H9 (cell line): ENCODE results near the gene TCF15. TPM values are rescaled to one million over a fixed set of nuclear protein-coding genes. Genes with fewer than 3 reads are reported as not detected.

ENCODE experiments used
- DNase-seq: peaks from one replicate; pipeline ENCODE4 v3.0.0-alpha.2; 2017
- H2AFZ ChIP-seq: one replicate; pipeline ENCODE4 v1.6.1; 2013; ENCODE audit warnings: mild to moderate bottlenecking, low read length, control low read depth, moderate library complexity
- H2AK5ac ChIP-seq: 2 replicates; pipeline ENCODE4 v1.6.1; 2013; ENCODE audit warnings: low read length, control low read depth, mixed read lengths; ENCODE audit not compliant: insufficient read length
- H2BK120ac ChIP-seq: one replicate; pipeline ENCODE4 v1.6.1; 2013; ENCODE audit warnings: low read depth, mild to moderate bottlenecking, low read length, control low read depth, inconsistent platforms; ENCODE audit not compliant: poor library complexity, severe bottlenecking
- H2BK12ac ChIP-seq: 2 replicates; pipeline ENCODE4 v1.6.1; 2013; ENCODE audit warnings: low read length, control low read depth, mixed read lengths, low read depth; ENCODE audit not compliant: insufficient read length
- H2BK15ac ChIP-seq: 2 replicates; pipeline ENCODE4 v1.6.1; 2013; ENCODE audit warnings: low read depth, low read length, control low read depth
- H2BK20ac ChIP-seq: one replicate; pipeline ENCODE4 v1.6.1; 2013; ENCODE audit warnings: low read depth, mild to moderate bottlenecking, low read length, control low read depth, inconsistent platforms; ENCODE audit not compliant: poor library complexity, severe bottlenecking
- H2BK5ac ChIP-seq: 2 replicates; pipeline ENCODE4 v1.6.1; 2013; ENCODE audit warnings: low read length, control low read depth, mixed read lengths; ENCODE audit not compliant: insufficient read length
- H3K14ac ChIP-seq: 2 replicates; pipeline ENCODE4 v1.6.1; 2013; ENCODE audit warnings: low read length, control low read depth; ENCODE audit not compliant: insufficient read depth
- H3K18ac ChIP-seq: 2 replicates; pipeline ENCODE4 v1.6.1; 2013; ENCODE audit warnings: low read depth, mild to moderate bottlenecking, mixed read lengths, low read length, control low read depth; ENCODE audit not compliant: insufficient read length
- H3K23ac ChIP-seq: 2 replicates; pipeline ENCODE4 v1.6.1; 2013; ENCODE audit warnings: low read length, control low read depth, mixed read lengths, low read depth; ENCODE audit not compliant: insufficient read length
- H3K23me2 ChIP-seq: 2 replicates; pipeline ENCODE4 v1.6.1; 2013; ENCODE audit warnings: low read depth, mild to moderate bottlenecking, mixed read lengths, low read length, control low read depth; ENCODE audit not compliant: insufficient read length, poor library complexity, severe bottlenecking
- H3K27ac ChIP-seq: 2 replicates; pipeline ENCODE4 v1.5.1; 2013; ENCODE audit warnings: low read length, control low read depth, mixed read lengths, low read depth; ENCODE audit not compliant: insufficient read length
- H3K27me3 ChIP-seq: 2 replicates; pipeline ENCODE4 v1.6.1; 2013; ENCODE audit warnings: low read length, control low read depth, inconsistent platforms; ENCODE audit not compliant: insufficient read depth
- H3K4ac ChIP-seq: 2 replicates; pipeline ENCODE4 v1.6.1; 2013; ENCODE audit warnings: low read depth, mild to moderate bottlenecking, control low read depth, inconsistent platforms, low read length, moderate library complexity
- H3K4me1 ChIP-seq: 2 replicates; pipeline ENCODE4 v1.6.1; 2013; ENCODE audit warnings: low read length, control low read depth, inconsistent platforms; ENCODE audit not compliant: insufficient read depth
- H3K4me2 ChIP-seq: 2 replicates; pipeline ENCODE4 v1.6.1; 2013; ENCODE audit warnings: low read length, control low read depth, mixed read lengths; ENCODE audit not compliant: insufficient read length, insufficient read depth
- H3K56ac ChIP-seq: 2 replicates; pipeline ENCODE4 v1.6.1; 2013; ENCODE audit warnings: low read depth, mild to moderate bottlenecking, mixed read lengths, low read length, control low read depth; ENCODE audit not compliant: insufficient read length
- H3K79me1 ChIP-seq: 2 replicates; pipeline ENCODE4 v1.6.1; 2013; ENCODE audit warnings: low read depth, mild to moderate bottlenecking, moderate library complexity, low read length, control low read depth, inconsistent platforms; ENCODE audit not compliant: insufficient read depth, poor library complexity, severe bottlenecking
- H3K79me2 ChIP-seq: 2 replicates; pipeline ENCODE4 v1.6.1; 2013; ENCODE audit warnings: low read length, control low read depth, inconsistent platforms; ENCODE audit not compliant: insufficient read depth
- H3K9ac ChIP-seq: 2 replicates; pipeline ENCODE4 v1.6.1; 2013; ENCODE audit warnings: low read length, control low read depth, mixed read lengths; ENCODE audit not compliant: insufficient read length; ENCODE audit errors: extremely low read depth
- H3K9me3 ChIP-seq: one replicate; pipeline ENCODE4 v1.6.1; 2013; ENCODE audit warnings: low read depth, low read length, inconsistent platforms; ENCODE audit not compliant: control insufficient read depth
- H3T11ph ChIP-seq: one replicate; pipeline ENCODE4 v1.6.1; 2013; ENCODE audit warnings: mild to moderate bottlenecking, low read length, control low read depth, inconsistent platforms
- H4K20me1 ChIP-seq: one replicate; pipeline ENCODE4 v1.6.1; 2013; ENCODE audit not compliant: control insufficient read depth, insufficient read length, insufficient read depth
- H4K5ac ChIP-seq: 2 replicates; pipeline ENCODE4 v1.6.1; 2013; ENCODE audit warnings: low read depth, mild to moderate bottlenecking, mixed read lengths, low read length, control low read depth; ENCODE audit not compliant: insufficient read length
- H4K8ac ChIP-seq: replicated peaks from 2 replicates; pipeline ENCODE4 v1.6.1; 2013; ENCODE audit warnings: low read length, control low read depth, mixed read lengths, low read depth; ENCODE audit not compliant: insufficient read length
- H4K91ac ChIP-seq: 2 replicates; pipeline ENCODE4 v1.6.1; 2013; ENCODE audit warnings: low read depth, mild to moderate bottlenecking, moderate library complexity, mixed read lengths, low read length, control low read depth; ENCODE audit not compliant: insufficient read length
- H3K27ac Mint-ChIP-seq, 3 experiments: 2 replicates in 2 of 3; 3 replicates in 1 of 3; pipeline ENCODE4 v1.8.0; 2020 to 2021; ENCODE audit warnings: mixed read lengths in 3 of 3, mild to moderate bottlenecking in 1 of 3, moderate library complexity in 1 of 3
- H3K27me3 Mint-ChIP-seq: 2 replicates; pipeline ENCODE4 v1.8.0; 2021; ENCODE audit warnings: low read depth, mild to moderate bottlenecking, moderate library complexity, mixed read lengths
- H3K36me3 Mint-ChIP-seq, 3 experiments: 2 replicates in 2 of 3; 3 replicates in 1 of 3; pipeline ENCODE4 v1.8.0; 2020 to 2021; ENCODE audit warnings: low read depth in 3 of 3, mixed read lengths in 3 of 3; ENCODE audit not compliant: insufficient read depth in 1 of 3
- H3K4me1 Mint-ChIP-seq, 2 experiments: 2 replicates each; pipeline ENCODE4 v1.8.0; 2020; ENCODE audit warnings: mixed read lengths in 2 of 2
- H3K4me3 Mint-ChIP-seq, 2 experiments: 2 replicates in 1 of 2; 3 replicates in 1 of 2; pipeline ENCODE4 v1.8.0; 2020 to 2021; ENCODE audit warnings: mild to moderate bottlenecking in 2 of 2, mixed read lengths in 2 of 2, moderate library complexity in 1 of 2
- H3K9me3 Mint-ChIP-seq, 2 experiments: 2 replicates in 1 of 2; 3 replicates in 1 of 2; pipeline ENCODE4 v1.8.0; 2020; ENCODE audit warnings: mild to moderate bottlenecking in 2 of 2, mixed read lengths in 2 of 2, moderate library complexity in 1 of 2
- CTCF ChIP-seq: fragments of 200-600 bp; sonication (generic); conservative IDR thresholded peaks from 3 replicates; pipeline ENCODE4 v1.8.0; 2021; ENCODE audit warnings: antibody characterized with exemption, mild to moderate bottlenecking
- WGBS: extraction: QIAGEN DNeasy Blood & Tissue Kit; methylation state at CpG from one replicate; pipeline ENCODE4 v1.1.7; 2013; ENCODE audit warnings: missing lambda C conversion rate, low lambda C conversion rate, mixed read lengths; ENCODE audit not compliant: insufficient read length; ENCODE audit errors: extremely low coverage; 5-methylcytosine and 5-hydroxymethylcytosine counted together
- total RNA-seq: library from RNA; stranded (reverse); gene quantifications from 2 replicates; pipeline ENCODE4 v1.2.1, GENCODE V29; 2021

Gene TCF15
- total RNA-seq, 1 experiment from 2014 or later: 2.0 TPM

GRCh38 chr20:600141-600540 lies 10.0 kb downstream of the TCF15 start:
- Histone ChIP-seq H3K23me2 (no peaks in the 10 kb centered on the region), H3K4ac (no peak overlapping the region), H4K91ac (no peak overlapping the region), H3K4me1 (no peaks in the 10 kb centered on the region), H2BK15ac (no peak overlapping the region), H4K20me1 (no peaks in the 10 kb centered on the region), H2BK20ac (no peak overlapping the region), H3K79me1 (no peaks in the 10 kb centered on the region), H3K27ac (no peak overlapping the region), H2BK120ac (no peak overlapping the region), H2BK5ac (no peak overlapping the region), H2BK12ac (no peak overlapping the region), H3K27me3 (no peaks in the 10 kb centered on the region), H3K9ac (no peak overlapping the region), H3T11ph (no peak overlapping the region), H4K8ac (no peak overlapping the region), H3K56ac (no peak overlapping the region), H3K23ac (no peak overlapping the region), H2AK5ac (no peak overlapping the region), H3K14ac (no peak overlapping the region), H3K79me2 (no peaks in the 10 kb centered on the region), H3K18ac (no peak overlapping the region), H2AFZ (no peak overlapping the region), H3K4me2 (no peak overlapping the region), H4K5ac (no peak overlapping the region), H3K9me3 (no peaks in the 10 kb centered on the region)
- no peak for DNase-seq
- peaks cover 0 to 3% (median 2%) of the 10 kb centered on the region in 3 experiments; a peak in 3 of 7 replicates for H3K36me3 Mint-ChIP-seq
- H3K4me1 Mint-ChIP-seq: peaks cover 3 to 5% of the 10 kb centered on the region in 2 experiments; a peak in 3 of 4 replicates
- H3K9me3 Mint-ChIP-seq: no peaks in the 10 kb centered on the region
- no peak overlapping the region for H3K4me3 Mint-ChIP-seq
- WGBS: no CpG with 5 or more reads among the region's 2 CpGs
- H3K27ac Mint-ChIP-seq: peak overlapping the region in 1 of 3 experiments; percentile 5; a peak in 2 of 7 replicates
- TF ChIP-seq CTCF: no peak
- no peaks in the 10 kb centered on the region for H3K27me3 Mint-ChIP-seq
